Vagina (tissue), 2 donors: ENCODE data around the gene DAZAP1.

Experiments used
- CTCF ChIP-seq, 3 experiments: fragments of 450-650 bp in 2 of 3; fragments of 200-600 bp in 1 of 3; sonication (generic) in 1 of 3; IDR thresholded peaks; one replicate each; pipeline ENCODE4 v1.5.1; 2017 to 2019; ENCODE audit warnings: antibody characterized with exemption in 3 of 3, mild to moderate bottlenecking in 2 of 3, moderate library complexity in 2 of 3
- POLR2A ChIP-seq, 2 donors: fragments of 450-650 bp; IDR thresholded peaks; one replicate each; pipeline ENCODE4 v1.6.1; 2017; ENCODE audit warnings: antibody characterized with exemption in 2 of 2, mild to moderate bottlenecking in 2 of 2, moderate library complexity in 2 of 2
- POLR2AphosphoS5 ChIP-seq, 2 donors: sonication (generic); formaldehyde crosslinking; IDR thresholded peaks; one replicate each; pipeline ENCODE4 v1.9.0; 2017; ENCODE audit warnings: antibody characterized with exemption in 2 of 2, mild to moderate bottlenecking in 2 of 2, low read depth in 1 of 2; ENCODE audit not compliant: insufficient read depth in 1 of 2

- TF ChIP-seq POLR2A (IDR thresholded peaks at IDR 0.05) (no peak), CTCF (IDR thresholded peaks at IDR 0.05) (no peak), POLR2AphosphoS5 (IDR thresholded peaks at IDR 0.05; ENCODE audit: insufficient read depth in 1 of 2, low read depth in 1 of 2) (no peak)
Observed at GRCh38 chr19:1471515-1472160, 64.3 kb downstream of the DAZAP1 start.
